BLaER1 treated with 17β-estradiol and CSF1 and Interleukin-3, amounts not matched to agents 10 nM and 100 nM (cell line): ENCODE measurements around the gene AP3M1.

Experiments
- H3K27ac ChIP-seq, 11 experiments: shearing (Covaris generic); formaldehyde crosslinking; 2 replicates each; pipeline ENCODE4 v1.8.1; 2022
- H3K27me3 ChIP-seq, 11 experiments: shearing (Covaris generic); formaldehyde crosslinking; 2 replicates each; pipeline ENCODE4 v1.8.1; 2022
- H3K36me3 ChIP-seq, 11 experiments: shearing (Covaris generic); formaldehyde crosslinking; 2 replicates each; pipeline ENCODE4 v1.8.1; 2022
- H3K4me1 ChIP-seq, 10 experiments: shearing (Covaris generic); formaldehyde crosslinking; 2 replicates each; pipeline ENCODE4 v1.8.1; 2022
- H3K4me2 ChIP-seq, 11 experiments: shearing (Covaris generic); formaldehyde crosslinking; 2 replicates each; pipeline ENCODE4 v1.8.1; 2022
- H3K4me3 ChIP-seq, 10 experiments: shearing (Covaris generic); formaldehyde crosslinking; 2 replicates each; pipeline ENCODE4 v1.8.1; 2022
- H3K9ac ChIP-seq, 11 experiments: shearing (Covaris generic); formaldehyde crosslinking; 2 replicates each; pipeline ENCODE4 v1.8.1; 2022
- H3K9me3 ChIP-seq, 11 experiments: shearing (Covaris generic); formaldehyde crosslinking; replicated peaks in 1 of 11; 2 replicates each; pipeline ENCODE4 v1.8.1; 2022
- H4K20me1 ChIP-seq, 11 experiments: shearing (Covaris generic); formaldehyde crosslinking; 2 replicates each; pipeline ENCODE4 v1.8.1; 2022
- Cebpa-rat ChIP-seq, 11 experiments: shearing (Covaris generic); IDR thresholded peaks; 2 replicates each; pipeline ENCODE4 v1.8.1; 2022

Gene AP3M1

GRCh38 chr10:74084955-74085354, 65.7 kb downstream of the AP3M1 start:
- Histone ChIP-seq H3K4me2 (no peak overlapping the region), H3K9ac (no peak overlapping the region), H3K9me3 (no peaks in the 10 kb centered on the region), H3K36me3 (peaks cover 34 to 84% (median 75%) of the 10 kb centered on the region in 11 experiments), H3K4me3 (no peak overlapping the region), H3K27me3 (no peaks in the 10 kb centered on the region), H3K4me1 (peaks cover 3 to 12% (median 11%) of the 10 kb centered on the region in 10 experiments; a peak in 17 of 20 replicates), H3K27ac (no peak overlapping the region), H4K20me1 (peaks cover 0 to 18% (median 0%) of the 10 kb centered on the region in 11 experiments; a peak in 4 of 22 replicates)
- TF ChIP-seq Cebpa-rat (IDR thresholded peaks at IDR 0.05) = no peak

DNA sequence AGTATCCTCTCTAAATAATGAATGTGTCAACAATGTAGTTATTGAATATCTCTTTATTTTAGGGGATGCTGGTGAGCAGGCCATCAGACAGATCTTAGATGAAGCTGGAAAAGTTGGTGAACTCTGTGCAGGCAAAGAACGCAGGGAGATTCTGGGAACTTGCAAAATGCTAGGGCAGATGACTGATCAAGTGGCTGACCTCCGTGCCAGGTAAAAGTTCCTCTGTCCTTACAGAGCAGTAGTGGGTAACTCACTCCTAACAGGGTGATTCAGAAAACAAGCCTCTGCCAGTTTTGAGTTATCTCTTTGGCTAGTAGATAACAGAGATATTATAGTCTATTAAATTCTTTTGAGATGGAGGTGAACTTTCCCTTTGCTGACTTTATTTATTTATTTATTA, 67.3 kb downstream of the AP3M1 start:
- Histone ChIP-seq H3K4me2 (no peak overlapping the region), H3K4me3 (no peak overlapping the region), H3K36me3 (peaks cover 19 to 76% (median 59%) of the 10 kb centered on the region in 11 experiments), H3K4me1 (peaks cover 17 to 28% (median 27%) of the 10 kb centered on the region in 10 experiments), H3K9ac (no peak overlapping the region), H3K9me3 (no peaks in the 10 kb centered on the region), H4K20me1 (peaks cover 0 to 18% (median 0%) of the 10 kb centered on the region in 11 experiments; a peak in 5 of 22 replicates), H3K27me3 (no peaks in the 10 kb centered on the region), H3K27ac (no peak overlapping the region)
- no peak for TF ChIP-seq Cebpa-rat (IDR thresholded peaks at IDR 0.05)

DNA sequence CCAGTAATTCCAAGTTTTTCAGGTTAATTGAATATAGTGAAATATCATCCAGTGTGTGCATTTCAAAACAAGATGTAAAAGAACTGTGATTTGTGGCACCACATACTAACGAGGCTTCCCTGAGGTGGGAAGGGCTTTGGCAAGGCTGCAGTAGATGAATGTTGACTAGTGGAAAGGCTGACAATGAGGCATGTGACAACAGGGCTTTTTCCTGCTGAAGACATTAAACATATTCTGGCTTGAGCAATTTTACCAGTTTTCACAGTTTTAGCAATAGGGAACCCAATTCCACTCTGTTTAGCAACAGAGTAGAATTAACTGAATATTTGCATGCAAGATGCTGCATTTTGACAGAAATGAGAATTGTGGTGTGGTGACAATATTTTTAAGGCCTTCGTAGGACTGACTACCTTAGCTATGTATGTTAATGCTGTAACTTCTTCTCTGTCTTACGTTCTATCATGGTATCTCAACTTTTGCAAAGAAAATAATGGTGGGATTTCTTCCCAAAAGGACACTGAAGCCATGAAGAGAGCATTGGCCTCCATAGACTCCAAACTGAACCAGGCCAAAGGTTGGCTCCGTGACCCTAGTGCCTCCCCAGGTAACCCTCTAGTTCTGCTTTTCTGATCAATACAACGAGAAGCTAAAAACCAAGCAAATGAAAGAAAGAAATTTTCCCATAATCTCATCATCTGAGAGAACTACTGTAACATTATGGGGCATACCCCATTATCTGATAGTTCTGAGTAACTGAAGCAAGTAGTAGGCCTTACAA, 68.5 kb downstream of the AP3M1 start:
- H3K4me2 ChIP-seq = no peak overlapping the region
- H3K27ac ChIP-seq = no peak overlapping the region
- H3K4me1 ChIP-seq = peaks cover 26 to 39% (median 35%) of the 10 kb centered on the region in 10 experiments
- peaks cover 19 to 72% (median 51%) of the 10 kb centered on the region in 11 experiments for H3K36me3 ChIP-seq
- no peaks in the 10 kb centered on the region for H3K9me3 ChIP-seq
- no peak for TF ChIP-seq Cebpa-rat (IDR thresholded peaks at IDR 0.05)
- H3K4me3 ChIP-seq = no peak overlapping the region
- no peaks in the 10 kb centered on the region for H3K27me3 ChIP-seq
- no peak overlapping the region for H3K9ac ChIP-seq
- H4K20me1 ChIP-seq = peaks cover 0 to 18% (median 0%) of the 10 kb centered on the region in 11 experiments; a peak in 5 of 22 replicates

GRCh38 chr10:74081192-74081803, 69.3 kb downstream of the AP3M1 start:
- Histone ChIP-seq H3K36me3 (peaks cover 19 to 74% (median 52%) of the 10 kb centered on the region in 11 experiments), H3K27ac (no peak overlapping the region)

GRCh38 chr10:74079936-74080590, 70.6 kb downstream of the AP3M1 start:
- H3K36me3 ChIP-seq = peaks cover 21 to 74% (median 50%) of the 10 kb centered on the region in 11 experiments
- no peak overlapping the region; a peak in 1 of 22 replicates for H3K9ac ChIP-seq
- H3K4me1 ChIP-seq = peaks cover 26 to 60% (median 38%) of the 10 kb centered on the region in 10 experiments
- no peak for TF ChIP-seq Cebpa-rat (IDR thresholded peaks at IDR 0.05)
- no peak overlapping the region for H3K27ac ChIP-seq
- no peak overlapping the region for H3K4me3 ChIP-seq
- peak overlapping the region in 6 of 11 experiments; percentile 3 to 68 (median 44); a peak in 9 of 22 replicates for H3K4me2 ChIP-seq
- peaks cover 0 to 18% (median 3%) of the 10 kb centered on the region in 11 experiments; a peak in 8 of 22 replicates for H4K20me1 ChIP-seq
- H3K27me3 ChIP-seq = no peaks in the 10 kb centered on the region
- H3K9me3 ChIP-seq = no peaks in the 10 kb centered on the region

More at GRCh38 chr10:74081192-74081803, 69.3 kb downstream of the AP3M1 start:
- TF ChIP-seq Cebpa-rat (IDR thresholded peaks at IDR 0.05) = no peak
- H3K27me3 ChIP-seq = no peaks in the 10 kb centered on the region
- H3K4me1 ChIP-seq = peaks cover 26 to 47% (median 38%) of the 10 kb centered on the region in 10 experiments
- peaks cover 0 to 18% (median 2%) of the 10 kb centered on the region in 11 experiments; a peak in 7 of 22 replicates for H4K20me1 ChIP-seq
- no peak overlapping the region for H3K9ac ChIP-seq
- H3K9me3 ChIP-seq = no peaks in the 10 kb centered on the region
- H3K4me3 ChIP-seq = no peak overlapping the region
- peak overlapping the region in 1 of 11 experiments; percentile 60; a peak in 1 of 22 replicates for H3K4me2 ChIP-seq

DNA sequence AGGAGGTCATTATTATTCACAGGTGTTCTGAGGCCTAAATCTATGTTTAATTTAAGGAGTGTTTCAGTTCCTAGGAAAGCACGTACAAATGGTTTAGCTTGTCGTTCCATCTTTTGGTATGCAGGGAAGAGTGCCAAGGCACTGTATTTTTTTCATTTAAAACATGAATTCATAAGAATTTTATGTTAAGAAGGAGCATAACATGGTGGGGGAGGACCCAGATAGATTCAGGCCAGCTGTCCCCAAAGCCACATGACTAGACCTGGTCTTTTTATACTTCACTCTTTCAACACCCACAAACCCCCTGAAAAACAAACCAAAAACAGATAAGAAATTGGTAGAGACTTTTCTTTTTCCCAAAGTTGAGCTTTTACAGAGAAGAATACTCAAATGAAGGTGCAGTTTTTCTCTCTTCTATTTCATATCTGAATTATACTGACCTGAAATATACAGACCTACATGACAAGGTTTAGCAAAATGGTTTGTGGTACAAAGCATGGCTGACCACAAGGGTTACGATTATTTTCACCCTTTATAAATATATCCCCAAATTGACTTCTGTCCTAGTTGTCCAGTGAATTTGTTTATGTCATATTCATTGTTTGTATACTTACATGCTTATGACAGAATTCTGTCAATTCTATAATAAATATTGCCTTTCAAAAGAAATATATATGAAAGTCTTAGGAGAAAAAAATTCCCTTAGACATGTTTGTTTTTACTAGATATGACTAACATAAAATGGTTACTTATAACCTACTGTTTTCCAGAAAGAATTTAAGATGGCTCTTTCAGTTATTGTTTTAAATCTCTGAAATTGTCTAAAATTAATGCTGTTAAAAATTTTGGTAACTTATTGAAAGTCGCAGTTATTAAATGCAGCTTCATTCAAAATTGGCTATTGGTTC, 71.3 kb downstream of the AP3M1 start:
- peak overlapping the region; percentile 19 to 68 (median 44); a peak in 21 of 22 replicates for H3K4me2 ChIP-seq
- peaks cover 20 to 74% (median 50%) of the 10 kb centered on the region in 11 experiments for H3K36me3 ChIP-seq
- H3K27ac ChIP-seq = peak overlapping the region in 5 of 11 experiments; percentile 3 to 52 (median 33); a peak in 6 of 22 replicates
- H3K4me3 ChIP-seq = no peak overlapping the region
- no peaks in the 10 kb centered on the region for H3K27me3 ChIP-seq
- no peak overlapping the region for H3K9ac ChIP-seq
- TF ChIP-seq Cebpa-rat (IDR thresholded peaks at IDR 0.05) = no peak
- peaks cover 26 to 62% (median 38%) of the 10 kb centered on the region in 10 experiments for H3K4me1 ChIP-seq
- H4K20me1 ChIP-seq = peaks cover 0 to 18% (median 3%) of the 10 kb centered on the region in 11 experiments; a peak in 8 of 22 replicates
- H3K9me3 ChIP-seq = no peaks in the 10 kb centered on the region

- H3K9ac ChIP-seq = 0 out of 22 replicates have a peak overlapping the region, but pooled peaks of 1 of the 11 experiments have one; percentile 24
- H3K27ac ChIP-seq = peak overlapping the region in 7 of 11 experiments; percentile 13 to 52 (median 33); a peak in 10 of 22 replicates
- peak overlapping the region; percentile 19 to 68 (median 44); a peak in 21 of 22 replicates for H3K4me2 ChIP-seq
- H3K36me3 ChIP-seq = peaks cover 23 to 74% (median 50%) of the 10 kb centered on the region in 11 experiments
- H3K4me1 ChIP-seq = peaks cover 26 to 62% (median 38%) of the 10 kb centered on the region in 10 experiments
- no peaks in the 10 kb centered on the region for H3K27me3 ChIP-seq
- H4K20me1 ChIP-seq = peaks cover 0 to 18% (median 3%) of the 10 kb centered on the region in 11 experiments; a peak in 8 of 22 replicates
- TF ChIP-seq Cebpa-rat (IDR thresholded peaks at IDR 0.05) = no peak
- H3K4me3 ChIP-seq = no peak overlapping the region
- no peaks in the 10 kb centered on the region for H3K9me3 ChIP-seq
Measured at GRCh38 chr10:74078037-74078436, 72.6 kb downstream of the AP3M1 start.

GRCh38 chr10:74077416-74077815, 73.2 kb downstream of the AP3M1 start:
- H3K9ac ChIP-seq = no peak overlapping the region
- peaks cover 26 to 62% (median 38%) of the 10 kb centered on the region in 10 experiments for H3K4me1 ChIP-seq
- H3K36me3 ChIP-seq = peaks cover 29 to 74% (median 50%) of the 10 kb centered on the region in 11 experiments
- no peak overlapping the region for H3K27ac ChIP-seq
- H3K9me3 ChIP-seq = no peaks in the 10 kb centered on the region
- TF ChIP-seq Cebpa-rat (IDR thresholded peaks at IDR 0.05) = no peak
- no peak overlapping the region for H3K4me3 ChIP-seq
- no peaks in the 10 kb centered on the region for H3K27me3 ChIP-seq
- H4K20me1 ChIP-seq = peaks cover 0 to 17% (median 3%) of the 10 kb centered on the region in 11 experiments; a peak in 8 of 22 replicates
- H3K4me2 ChIP-seq = peak overlapping the region in 1 of 11 experiments; percentile 16; a peak in 2 of 22 replicates
